Mucosa of stomach (tissue), 1 donor: ENCODE measurements around the gene TNXB.
"Not testable (repeated sequence)": the region's sequence is repeated elsewhere in the genome, so short reads cannot be mapped to it uniquely, and the experiment has no call there.

Source experiments
- H3K27me3 ChIP-seq: one replicate; pipeline ENCODE4 v1.7.0; 2013; ENCODE audit warnings: mild to moderate bottlenecking, low read length; ENCODE audit not compliant: control insufficient read depth, insufficient read depth
- H3K36me3 ChIP-seq: one replicate; pipeline ENCODE4 v1.7.0; 2013; ENCODE audit warnings: low read length; ENCODE audit not compliant: control insufficient read depth, insufficient read depth
- H3K4me1 ChIP-seq: one replicate; pipeline ENCODE4 v1.7.0; 2013; ENCODE audit warnings: mild to moderate bottlenecking, low read length; ENCODE audit not compliant: control insufficient read depth, insufficient read depth
- H3K4me3 ChIP-seq: one replicate; pipeline ENCODE4 v1.7.0; 2013; ENCODE audit warnings: low read length
- H3K9ac ChIP-seq: one replicate; pipeline ENCODE4 v1.7.0; 2013; ENCODE audit warnings: mild to moderate bottlenecking, low read length, moderate library complexity
- H3K9me3 ChIP-seq: one replicate; pipeline ENCODE4 v1.7.0; 2013; ENCODE audit warnings: mild to moderate bottlenecking, low read length, moderate library complexity; ENCODE audit not compliant: control insufficient read depth
- donor health status: Pancreatic carcinoma.

Gene TNXB

GRCh38 chr6:32005991-32006529 is 103.1 kb downstream of the TNXB start:
- H3K4me1 ChIP-seq, H3K36me3 ChIP-seq, H3K4me3 ChIP-seq, H3K27me3 ChIP-seq, H3K9ac ChIP-seq, H3K9me3 ChIP-seq: not testable (repeated sequence)

- H3K9ac ChIP-seq, H3K4me3 ChIP-seq, H3K9me3 ChIP-seq: not testable (repeated sequence)
Observed at GRCh38 chr6:32005538-32005880, 103.6 kb downstream of the TNXB start.

GRCh38 chr6:32004864-32005537 is 104.1 kb downstream of the TNXB start:
- not testable (repeated sequence) for H3K4me1 ChIP-seq, H3K27me3 ChIP-seq, H3K36me3 ChIP-seq, H3K4me3 ChIP-seq, H3K9me3 ChIP-seq, H3K9ac ChIP-seq

More at GRCh38 chr6:32005538-32005880, 103.6 kb downstream of the TNXB start:
- H3K27me3 ChIP-seq, H3K36me3 ChIP-seq, H3K4me1 ChIP-seq: not testable (repeated sequence)

GRCh38 chr6:32004393-32004792 is 104.7 kb downstream of the TNXB start:
- not testable (repeated sequence) for H3K9me3 ChIP-seq, H3K27me3 ChIP-seq, H3K4me1 ChIP-seq, H3K4me3 ChIP-seq, H3K9ac ChIP-seq, H3K36me3 ChIP-seq

- H3K9me3 ChIP-seq, H3K27me3 ChIP-seq, H3K9ac ChIP-seq, H3K4me1 ChIP-seq, H3K4me3 ChIP-seq, H3K36me3 ChIP-seq: not testable (repeated sequence)
Observed at GRCh38 chr6:32003301-32003700, 105.8 kb downstream of the TNXB start.

GRCh38 chr6:32002546-32003268 is 106.4 kb downstream of the TNXB start:
- H3K9me3 ChIP-seq, H3K4me3 ChIP-seq, H3K36me3 ChIP-seq, H3K9ac ChIP-seq, H3K4me1 ChIP-seq, H3K27me3 ChIP-seq: not testable (repeated sequence)

GRCh38 chr6:31996385-31996784 is 112.8 kb downstream of the TNXB start:
- not testable (repeated sequence) for H3K4me1 ChIP-seq

GRCh38 chr6:31994421-31994820 is 114.7 kb downstream of the TNXB start:
- H3K4me1 ChIP-seq, H3K4me3 ChIP-seq, H3K36me3 ChIP-seq, H3K9me3 ChIP-seq, H3K27me3 ChIP-seq, H3K9ac ChIP-seq: not testable (repeated sequence)

More at GRCh38 chr6:31996385-31996784, 112.8 kb downstream of the TNXB start:
- H3K4me3 ChIP-seq, H3K36me3 ChIP-seq, H3K9ac ChIP-seq, H3K9me3 ChIP-seq, H3K27me3 ChIP-seq: not testable (repeated sequence)
